HG02938 (cell line): Measurements from ENCODE around the gene MAPK8.

ENCODE experiments used
- ATAC-seq: cut with Tn5 transposase; IDR thresholded peaks from one replicate; pipeline ENCODE4 v1.9.1; 2021; ENCODE audit warnings: mild to moderate bottlenecking, moderate library complexity; ENCODE audit not compliant: unreplicated experiment

The MAPK8 gene

GRCh38 chr10:48291190-48291589, 15.3 kb upstream of the MAPK8 start:
- no peak for ATAC-seq

GRCh38 chr10:48292616-48293015, 13.9 kb upstream of the MAPK8 start:
- ATAC-seq, result no peak

DNA sequence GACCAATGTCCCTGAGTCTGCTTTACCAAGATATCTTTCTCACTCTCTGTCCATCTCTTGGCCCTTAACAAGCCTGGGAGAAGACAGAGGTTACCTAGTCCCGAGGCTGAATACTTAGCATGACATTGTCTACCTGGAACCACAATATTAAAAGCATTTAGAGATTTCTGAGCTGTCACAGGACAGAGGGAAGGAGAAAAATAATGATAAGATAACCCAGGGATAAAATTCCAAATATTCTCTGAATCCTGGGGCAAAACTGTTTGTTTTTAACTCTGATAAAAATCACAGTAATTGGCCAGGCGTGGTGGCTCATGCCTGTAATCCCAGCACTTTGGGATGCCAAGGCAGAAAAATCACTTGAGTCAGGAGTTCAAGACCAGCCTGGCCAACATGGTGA, 12.0 kb upstream of the MAPK8 start:
- no peak for ATAC-seq

GRCh38 chr10:48296576-48297098, 9.8 kb upstream of the MAPK8 start:
- ATAC-seq, result no peak

- no peak for ATAC-seq
Observed at GRCh38 chr10:48299066-48299465, 7.4 kb upstream of the MAPK8 start.

DNA sequence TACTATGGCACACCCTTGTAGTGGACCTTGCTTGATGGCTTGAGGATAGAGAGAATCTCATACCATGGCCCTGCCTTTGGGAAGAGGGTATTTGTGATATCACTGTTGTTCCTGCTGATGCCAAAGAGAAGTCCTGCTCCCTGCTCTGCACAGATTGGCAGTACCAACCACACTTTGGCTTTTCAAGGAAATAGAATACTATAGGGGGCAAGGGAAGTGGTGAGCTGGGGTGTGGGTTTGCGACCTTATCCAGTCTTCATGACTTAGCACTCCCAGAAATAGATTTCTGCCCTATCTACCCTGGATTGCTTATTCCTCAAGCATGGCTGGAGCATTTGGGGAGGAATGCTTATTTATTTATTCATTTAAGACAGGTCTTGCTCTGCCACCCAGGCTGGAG, 6.8 kb upstream of the MAPK8 start:
- ATAC-seq, result no peak

- no peak for ATAC-seq
Observed at GRCh38 chr10:48300556-48300955, 5.9 kb upstream of the MAPK8 start.

GRCh38 chr10:48302515-48303476, 3.7 kb upstream of the MAPK8 start:
- ATAC-seq, result no peak

GRCh38 chr10:48305905-48306264, 592 bp upstream of the MAPK8 start:
- no peak for ATAC-seq

GRCh38 chr10:48306870-48307710, 613 bp downstream of the MAPK8 start:
- ATAC-seq, result peak; percentile 32

DNA sequence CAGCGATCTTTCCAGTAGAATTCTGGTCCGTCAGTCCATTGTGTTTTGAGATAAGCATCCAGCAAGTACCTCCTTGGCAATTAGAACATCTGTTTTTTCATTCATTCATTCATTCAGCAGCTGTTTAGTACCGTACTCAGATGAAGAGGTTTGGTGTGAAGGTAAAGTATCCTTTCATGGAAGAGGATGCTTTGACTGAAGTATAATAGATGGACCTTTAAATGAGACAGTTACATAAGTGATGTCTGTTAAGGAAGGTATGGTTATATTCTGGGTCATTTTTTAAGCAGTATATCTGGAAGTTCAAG, 1.2 kb downstream of the MAPK8 start:
- no peak for ATAC-seq

DNA sequence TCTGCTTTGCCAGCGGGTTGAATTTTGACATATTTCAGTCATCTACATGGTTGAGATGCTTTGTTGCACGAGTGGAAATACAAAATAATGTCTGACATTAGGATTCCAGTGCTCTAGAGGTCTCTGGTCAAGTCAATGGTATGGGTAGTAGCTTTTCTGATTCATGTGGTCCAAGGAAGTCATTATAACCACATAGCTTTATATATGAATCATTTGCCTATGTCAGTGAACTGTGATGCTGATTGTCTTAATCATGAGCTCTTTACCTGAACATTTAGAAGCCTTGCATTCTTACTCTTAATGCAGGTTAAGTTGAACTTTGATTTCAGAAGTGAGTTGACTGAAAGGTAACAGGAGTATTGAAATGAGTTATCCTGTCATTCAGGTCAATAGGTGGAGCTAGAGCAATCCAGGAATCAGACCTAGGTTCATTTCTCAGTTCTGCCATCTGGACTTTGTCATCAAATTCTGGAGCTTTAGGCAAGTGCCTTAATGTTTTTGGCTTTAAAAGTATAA, 3.3 kb downstream of the MAPK8 start:
- ATAC-seq, result no peak

DNA sequence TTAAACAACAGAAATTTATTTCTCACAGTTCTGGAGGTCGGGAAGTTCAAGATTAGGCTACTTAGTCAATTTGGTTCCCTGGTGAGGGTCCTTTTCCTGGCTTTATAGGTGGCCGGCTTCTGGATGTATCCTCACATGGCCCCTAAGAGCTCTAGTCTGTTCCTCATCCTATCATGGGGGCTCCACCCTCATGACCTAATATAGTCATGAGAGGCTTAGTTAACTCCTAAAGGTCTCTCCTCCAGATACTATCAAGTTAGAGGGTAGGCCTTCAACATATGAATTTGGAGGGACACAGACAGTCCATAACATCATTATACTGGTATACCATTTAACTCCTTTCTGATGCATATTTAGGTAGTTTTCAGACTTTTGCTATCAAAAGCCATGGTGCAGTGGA, 7.6 kb downstream of the MAPK8 start:
- no peak for ATAC-seq

GRCh38 chr10:48316236-48316635, 9.8 kb downstream of the MAPK8 start:
- ATAC-seq, result no peak

GRCh38 chr10:48317321-48317990, 11.0 kb downstream of the MAPK8 start:
- ATAC-seq, result no peak

DNA sequence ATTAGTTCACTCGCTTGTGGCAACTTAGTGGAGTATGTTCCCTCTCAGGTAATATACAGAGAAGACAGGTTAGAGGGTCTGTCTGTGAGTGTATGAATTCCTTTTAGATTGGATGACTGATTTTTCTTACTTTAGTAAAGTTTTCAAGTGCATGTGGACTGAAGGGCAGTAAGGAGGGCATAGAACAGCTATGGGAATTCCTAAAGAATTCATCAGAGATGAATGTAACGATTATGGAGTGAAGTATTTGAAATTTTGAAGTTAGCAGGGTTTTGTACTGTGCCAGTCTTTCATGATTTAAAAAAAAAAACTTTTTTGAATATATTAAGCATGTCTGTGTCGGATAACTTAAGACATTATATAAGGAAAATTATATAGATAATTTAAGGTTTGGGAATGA, 15.5 kb downstream of the MAPK8 start:
- ATAC-seq, result no peak

- no peak for ATAC-seq
Observed at GRCh38 chr10:48324580-48324979, 18.1 kb downstream of the MAPK8 start.

DNA sequence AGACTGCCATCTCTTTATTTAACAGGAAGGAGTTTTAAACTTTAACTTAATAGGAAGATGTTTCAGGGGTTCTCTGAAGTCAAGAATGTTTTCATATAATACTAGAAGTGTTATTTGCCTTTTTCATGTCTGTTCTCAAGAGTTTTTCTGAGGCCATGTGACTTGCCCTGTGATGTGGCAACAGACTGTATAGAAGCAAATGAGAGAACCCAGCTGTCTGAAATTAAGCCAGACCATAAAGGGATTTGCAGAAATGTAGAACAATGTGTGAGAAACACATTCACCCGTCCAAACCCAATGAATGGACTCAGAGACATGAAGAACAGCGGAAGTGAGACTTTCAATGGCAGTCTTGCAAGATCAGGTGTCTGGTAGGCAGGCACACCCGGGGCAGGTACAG, 23.8 kb downstream of the MAPK8 start:
- no peak for ATAC-seq

GRCh38 chr10:48331436-48331835, 25.0 kb downstream of the MAPK8 start:
- ATAC-seq, result no peak

DNA sequence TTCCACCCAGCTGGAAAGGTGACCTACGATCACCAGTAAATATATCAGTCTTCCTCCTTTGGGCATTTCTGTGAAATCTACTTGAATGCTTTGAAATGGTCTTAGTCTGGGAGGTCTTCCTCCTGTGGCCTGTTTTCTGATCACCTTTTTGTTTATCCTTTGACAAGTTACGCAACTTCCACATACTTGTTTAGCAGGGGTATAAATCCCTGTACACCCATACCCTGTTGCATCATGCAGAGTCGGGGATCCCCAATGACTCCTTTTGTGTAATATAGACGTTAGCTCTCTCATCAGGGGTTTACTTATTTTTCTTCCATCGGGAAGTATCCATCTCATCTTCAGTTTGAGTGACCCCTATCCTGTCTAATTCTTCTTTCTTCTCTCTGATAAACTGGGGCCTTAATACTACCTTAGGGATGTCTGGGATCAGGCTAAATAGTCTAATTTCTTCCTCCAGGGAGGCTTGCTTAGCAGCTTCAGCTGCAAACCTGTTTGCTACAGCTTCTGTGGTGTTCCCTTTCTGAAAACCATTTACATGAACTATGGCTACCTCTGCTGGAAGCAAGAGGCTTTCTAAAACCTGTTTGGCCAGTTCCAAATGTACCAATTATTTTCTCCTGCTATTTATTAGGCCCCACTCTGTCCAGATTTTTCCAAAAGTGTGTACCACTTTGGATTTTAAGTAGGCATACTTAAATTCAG, 25.8 kb downstream of the MAPK8 start:
- no peak for ATAC-seq

DNA sequence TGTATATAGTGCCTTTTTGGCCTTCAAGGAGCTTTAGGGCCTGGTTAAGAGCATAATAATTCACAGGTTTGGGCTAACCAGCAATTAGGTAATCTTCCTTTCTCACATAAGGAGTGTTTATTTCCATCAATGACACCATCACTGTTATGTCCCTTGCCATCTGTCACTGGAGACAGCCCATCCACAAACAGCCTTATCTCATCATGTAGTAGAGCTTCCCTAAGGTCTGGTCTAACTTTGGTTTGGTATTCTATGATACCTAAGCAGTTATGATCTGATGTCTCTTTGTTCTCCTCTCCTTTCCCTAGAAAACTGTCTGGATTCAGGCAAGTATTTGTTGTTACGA, 26.4 kb downstream of the MAPK8 start:
- ATAC-seq, result no peak
